ENCODE measurements around the gene PLA2G6.

- TF ChIP-seq RAD21 (IDR thresholded peaks at IDR 0.05; ENCODE audit: low read depth) = no peak
- TF ChIP-seq CTCF (IDR thresholded peaks at IDR 0.05 in 2 of 3, conservative IDR thresholded peaks at IDR 0.05 in 1 of 3; ENCODE audit: borderline replicate concordance in 1 of 3, insufficient read depth in 1 of 3, low read depth in 2 of 3, low read length in 2 of 3) = no peak
- TF ChIP-seq SIN3A (IDR thresholded peaks at IDR 0.05; ENCODE audit: low read depth) = no peak
- no peak for TF ChIP-seq EZH2 (IDR thresholded peaks at IDR 0.05)
- no peak for TF ChIP-seq ZNF274 (IDR thresholded peaks at IDR 0.05; ENCODE audit: low read depth, low read length)
- TF ChIP-seq POLR2AphosphoS5 (IDR thresholded peaks at IDR 0.05; ENCODE audit: low read depth, low read length) = no peak
- TF ChIP-seq ZBTB33 (IDR thresholded peaks at IDR 0.05; ENCODE audit: extremely low read depth, insufficient replicate concordance, low read length) = no peak
- no peak for TF ChIP-seq POLR2A (IDR thresholded peaks at IDR 0.05; ENCODE audit: borderline replicate concordance, extremely low read depth, insufficient read depth, insufficient read length)
- TF ChIP-seq REST (IDR thresholded peaks at IDR 0.05; ENCODE audit: low read depth) = no peak
- no peak for TF ChIP-seq ZFX (IDR thresholded peaks at IDR 0.05)
- TF ChIP-seq SRF (IDR thresholded peaks at IDR 0.05; ENCODE audit: low read depth) = no peak
- TF ChIP-seq JUND (IDR thresholded peaks at IDR 0.05) = no peak
- TF ChIP-seq MAX (IDR thresholded peaks at IDR 0.05) = no peak
- no peak for TF ChIP-seq EZH2phosphoT487 (IDR thresholded peaks at IDR 0.05; ENCODE audit: borderline replicate concordance)
These were observed 49.3 kb upstream of the PLA2G6 start for GRCh38 chr22:38230916-38231315.
